Tibial nerve (tissue), 4 donors: ENCODE results near the gene CYP4F12.

ENCODE experiments used
- CTCF ChIP-seq, 5 experiments: fragments of 200-600 bp in 3 of 5; fragments of 450-650 bp in 2 of 5; sonication (generic) in 3 of 5; IDR thresholded peaks; one replicate each; pipeline ENCODE4 v1.5.1; 2016 to 2019; ENCODE audit warnings: antibody characterized with exemption in 5 of 5, mild to moderate bottlenecking in 3 of 5, moderate library complexity in 2 of 5
- EP300 ChIP-seq, 2 donors: sonication (generic); formaldehyde crosslinking; IDR thresholded peaks; one replicate each; pipeline ENCODE4 v1.6.1; 2017; ENCODE audit warnings: antibody characterized with exemption in 2 of 2, mild to moderate bottlenecking in 1 of 2
- POLR2A ChIP-seq, 2 donors: fragments of 450-650 bp; IDR thresholded peaks; one replicate each; pipeline ENCODE4 v1.6.1; 2017; ENCODE audit warnings: antibody characterized with exemption in 2 of 2, mild to moderate bottlenecking in 2 of 2, moderate library complexity in 2 of 2

- TF ChIP-seq CTCF (IDR thresholded peaks at IDR 0.05) (no peak), POLR2A (IDR thresholded peaks at IDR 0.05) (no peak), EP300 (IDR thresholded peaks at IDR 0.05) (no peak)
These were observed 31.8 kb upstream of the CYP4F12 start for GRCh38 chr19:15640904-15641597.
